ENCODE data around the gene HNRNPL. TPM values are rescaled to one million over a fixed set of nuclear protein-coding genes. Genes with fewer than 3 reads are reported as not detected.

HNRNPL gene
- total and polyA plus RNA-seq, 10 of the 15 experiments (the other 5 are each of a cell fraction or from before 2014, with no cell fraction given): 32.5 to 512 (median 306) TPM

DNA sequence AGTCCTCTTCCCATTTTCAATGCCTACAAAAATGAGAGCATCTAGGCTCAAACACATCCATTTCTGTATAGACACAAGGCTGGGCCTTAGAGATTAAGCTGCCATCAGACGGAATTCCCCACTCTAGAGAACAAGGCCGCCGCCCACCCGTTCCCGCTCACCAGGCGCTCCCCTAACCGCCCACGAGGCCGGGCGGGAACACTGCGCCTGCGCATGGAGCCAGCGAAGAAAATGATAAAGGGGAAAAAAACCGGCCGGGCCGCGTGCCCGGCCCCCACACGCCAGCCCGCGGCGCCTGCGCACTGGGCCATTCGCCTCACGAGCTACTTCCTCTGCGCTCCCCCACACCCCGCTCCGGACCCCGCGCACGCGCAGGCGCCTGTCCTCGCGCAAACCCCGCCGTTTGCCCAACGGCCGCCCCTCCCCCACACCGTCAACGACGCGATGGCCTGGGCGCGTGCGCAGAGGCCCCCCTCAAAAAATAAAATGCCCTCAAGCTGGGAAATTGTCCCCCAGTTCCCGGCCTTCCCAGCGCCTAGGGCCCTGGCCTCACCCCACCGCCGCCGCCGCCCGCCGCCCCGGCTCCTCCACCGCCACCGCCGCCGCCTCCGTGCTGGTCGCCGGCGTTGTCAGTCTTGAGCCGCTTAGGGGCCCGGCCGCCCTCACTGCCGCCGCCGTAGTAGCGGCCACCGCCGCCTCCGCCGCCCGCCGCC is 483 bp downstream of the HNRNPL start (continued):
- TF ChIP-seq CEBPZ (IDR thresholded peaks at IDR 0.05; ENCODE audit: low read depth, low read length) (no peak), ZNF687 (IDR thresholded peaks at IDR 0.05) (peak; percentile 80), PRDM15 (CRISPR knock-in tag; IDR thresholded peaks at IDR 0.05) (no peak), ZNF217 (IDR thresholded peaks at IDR 0.05) (no peak; the same call in 1 of the 2 replicates), IRF5 (IDR thresholded peaks at IDR 0.05; ENCODE audit: borderline replicate concordance) (no peak), RB1 (IDR thresholded peaks at IDR 0.05; ENCODE audit: borderline replicate concordance) (peak; percentile 56; the same call in 1 of the 2 replicates), BRCA1 (IDR thresholded peaks at IDR 0.05; ENCODE audit: low read depth, low read length) (no peak), USF2 (IDR thresholded peaks at IDR 0.05; ENCODE audit: borderline replicate concordance, low read depth, low read length) (no peak), HDAC6 (IDR thresholded peaks at IDR 0.05; ENCODE audit: unreplicated experiment) (no peak)
- TF ChIP-seq, protein P1, sequence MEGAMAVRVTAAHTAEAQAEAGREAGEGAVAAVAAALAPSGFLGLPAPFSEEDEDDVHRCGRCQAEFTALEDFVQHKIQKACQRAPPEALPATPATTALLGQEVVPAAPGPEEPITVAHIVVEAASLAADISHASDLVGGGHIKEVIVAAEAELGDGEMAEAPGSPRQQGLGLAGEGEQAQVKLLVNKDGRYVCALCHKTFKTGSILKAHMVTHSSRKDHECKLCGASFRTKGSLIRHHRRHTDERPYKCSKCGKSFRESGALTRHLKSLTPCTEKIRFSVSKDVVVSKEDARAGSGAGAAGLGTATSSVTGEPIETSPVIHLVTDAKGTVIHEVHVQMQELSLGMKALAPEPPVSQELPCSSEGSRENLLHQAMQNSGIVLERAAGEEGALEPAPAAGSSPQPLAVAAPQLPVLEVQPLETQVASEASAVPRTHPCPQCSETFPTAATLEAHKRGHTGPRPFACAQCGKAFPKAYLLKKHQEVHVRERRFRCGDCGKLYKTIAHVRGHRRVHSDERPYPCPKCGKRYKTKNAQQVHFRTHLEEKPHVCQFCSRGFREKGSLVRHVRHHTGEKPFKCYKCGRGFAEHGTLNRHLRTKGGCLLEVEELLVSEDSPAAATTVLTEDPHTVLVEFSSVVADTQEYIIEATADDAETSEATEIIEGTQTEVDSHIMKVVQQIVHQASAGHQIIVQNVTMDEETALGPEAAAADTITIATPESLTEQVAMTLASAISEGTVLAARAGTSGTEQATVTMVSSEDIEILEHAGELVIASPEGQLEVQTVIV (IDR thresholded peaks at IDR 0.05; ENCODE audit: borderline replicate concordance, partially characterized antibody): no peak
